Fibroblast of mammary gland (primary cell): ENCODE measurements around the gene HDAC1.

Experiments used
- DNase-seq: peaks from one replicate; pipeline ENCODE4 v3.0.0-alpha.2; 2010; ENCODE audit warnings: low read depth
- H3K4me3 ChIP-seq: 2 replicates; pipeline ENCODE4 v1.5.1; 2011; ENCODE audit warnings: low read depth, mild to moderate bottlenecking, low read length, moderate library complexity; ENCODE audit not compliant: control insufficient read depth
- TF ChIP-seq, protein P1 (sequence below): conservative IDR thresholded peaks from 2 replicates; pipeline ENCODE4 v1.5.1; 2011; ENCODE audit warnings: low read depth, low read length, inconsistent platforms; ENCODE audit not compliant: control insufficient read depth, insufficient read depth

The HDAC1 gene

DNA sequence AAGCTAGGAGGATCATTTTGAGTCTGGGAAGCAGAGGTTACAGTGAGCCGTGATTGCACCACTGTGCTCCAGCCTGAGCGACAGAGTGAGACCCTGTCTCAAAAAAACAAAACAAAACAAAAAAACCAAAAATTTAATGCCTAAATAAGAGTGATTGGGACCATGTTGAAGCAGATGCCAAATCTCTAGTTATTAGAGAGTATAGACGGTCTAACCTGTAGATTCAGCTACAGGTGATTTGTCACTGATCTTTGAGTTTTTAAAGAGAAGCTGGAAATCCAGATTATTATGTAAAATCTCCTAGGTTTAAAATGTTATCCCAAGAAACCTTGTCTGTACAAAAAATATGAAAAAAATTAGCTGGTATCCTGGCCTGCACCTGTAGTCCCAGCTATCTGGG is 11.5 kb downstream of the HDAC1 start:
- no peak overlapping the region for H3K4me3 ChIP-seq
- DNase-seq, result no peak
- TF ChIP-seq, protein P1, sequence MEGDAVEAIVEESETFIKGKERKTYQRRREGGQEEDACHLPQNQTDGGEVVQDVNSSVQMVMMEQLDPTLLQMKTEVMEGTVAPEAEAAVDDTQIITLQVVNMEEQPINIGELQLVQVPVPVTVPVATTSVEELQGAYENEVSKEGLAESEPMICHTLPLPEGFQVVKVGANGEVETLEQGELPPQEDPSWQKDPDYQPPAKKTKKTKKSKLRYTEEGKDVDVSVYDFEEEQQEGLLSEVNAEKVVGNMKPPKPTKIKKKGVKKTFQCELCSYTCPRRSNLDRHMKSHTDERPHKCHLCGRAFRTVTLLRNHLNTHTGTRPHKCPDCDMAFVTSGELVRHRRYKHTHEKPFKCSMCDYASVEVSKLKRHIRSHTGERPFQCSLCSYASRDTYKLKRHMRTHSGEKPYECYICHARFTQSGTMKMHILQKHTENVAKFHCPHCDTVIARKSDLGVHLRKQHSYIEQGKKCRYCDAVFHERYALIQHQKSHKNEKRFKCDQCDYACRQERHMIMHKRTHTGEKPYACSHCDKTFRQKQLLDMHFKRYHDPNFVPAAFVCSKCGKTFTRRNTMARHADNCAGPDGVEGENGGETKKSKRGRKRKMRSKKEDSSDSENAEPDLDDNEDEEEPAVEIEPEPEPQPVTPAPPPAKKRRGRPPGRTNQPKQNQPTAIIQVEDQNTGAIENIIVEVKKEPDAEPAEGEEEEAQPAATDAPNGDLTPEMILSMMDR, result no peak

DNA sequence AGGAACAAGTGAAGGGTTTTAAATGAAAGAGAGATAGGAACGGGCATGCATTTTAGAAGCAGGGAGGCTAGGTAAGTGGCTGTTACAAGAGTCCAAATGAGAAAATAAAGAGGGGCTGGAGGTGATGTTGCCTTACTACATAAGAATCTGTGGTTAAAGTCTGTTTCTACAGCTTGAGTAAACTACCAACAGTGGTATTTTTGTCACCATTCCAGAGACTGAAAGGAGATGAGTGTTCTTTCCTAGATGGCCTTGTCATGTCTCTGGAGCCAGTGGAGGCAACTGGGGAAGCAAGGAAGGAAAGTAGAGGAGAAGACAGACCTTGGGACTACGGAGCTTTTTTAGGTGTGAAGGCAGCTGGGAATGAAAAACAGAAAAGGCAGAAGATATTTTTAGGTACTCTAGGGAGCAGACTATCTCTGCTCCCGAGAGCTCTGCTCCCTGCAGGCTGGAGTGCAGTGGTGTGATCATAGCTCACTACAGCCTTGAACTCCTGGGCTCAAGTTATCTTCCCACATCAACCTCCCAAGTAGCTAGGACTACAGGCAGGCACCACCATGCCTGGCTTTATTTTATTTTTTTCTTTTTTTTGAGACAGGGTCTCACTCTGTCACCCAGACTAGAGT is 12.2 kb downstream of the HDAC1 start:
- H3K4me3 ChIP-seq, result no peak overlapping the region
- DNase-seq, result peak; percentile 21
- TF ChIP-seq, protein P1, result no peak

DNA sequence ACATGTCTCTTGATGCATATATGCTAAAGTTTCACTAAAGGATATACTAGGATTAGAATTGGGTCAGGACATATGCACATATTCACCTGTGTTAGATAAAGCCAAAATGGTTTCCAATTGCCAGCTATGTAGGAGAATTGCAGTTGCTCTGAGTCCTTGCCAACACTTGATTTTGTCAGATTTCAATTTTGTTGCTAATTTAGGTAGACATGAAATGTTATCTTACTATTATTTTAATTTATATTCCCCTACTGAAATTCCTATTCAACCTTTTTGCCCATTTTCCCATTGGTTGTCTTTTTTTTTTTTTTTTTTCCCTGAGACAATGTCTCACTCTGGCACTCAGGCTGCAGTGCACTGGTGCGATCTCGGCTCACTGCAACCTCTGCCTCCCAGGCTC is 13.4 kb downstream of the HDAC1 start:
- DNase-seq, result no peak
- TF ChIP-seq, protein P1, result no peak
- H3K4me3 ChIP-seq, result no peak overlapping the region

DNA sequence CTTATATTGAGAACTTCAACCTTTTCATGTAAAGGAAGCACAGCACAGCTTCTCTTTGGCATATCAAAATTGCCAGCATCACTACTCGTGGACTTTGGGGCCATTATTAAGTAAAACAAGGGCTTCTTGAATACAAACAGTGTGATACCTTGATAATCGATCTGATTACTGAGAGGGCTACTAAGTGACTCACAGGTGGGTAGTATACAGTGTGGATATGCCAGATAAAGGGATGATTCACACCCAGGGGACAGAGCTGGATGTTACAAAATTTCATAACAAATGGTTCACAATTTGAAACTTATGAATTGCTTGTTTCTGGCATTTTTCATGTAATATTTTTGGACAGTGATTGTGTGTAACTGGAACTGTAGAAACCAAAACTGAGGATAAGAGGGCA is 15.4 kb downstream of the HDAC1 start:
- DNase-seq, result peak; percentile 63
- H3K4me3 ChIP-seq, result no peak overlapping the region
- TF ChIP-seq, protein P1, result no peak

GRCh38 chr1:32309960-32310359 is 18.1 kb downstream of the HDAC1 start:
- TF ChIP-seq, protein P1, result no peak
- DNase-seq, result no peak

GRCh38 chr1:32311709-32312393 is 20.0 kb downstream of the HDAC1 start:
- no peak overlapping the region for H3K4me3 ChIP-seq
- TF ChIP-seq, protein P1, result no peak
- no peak for DNase-seq

More at GRCh38 chr1:32309960-32310359, 18.1 kb downstream of the HDAC1 start:
- no peak overlapping the region for H3K4me3 ChIP-seq

GRCh38 chr1:32316903-32317277 is 25.0 kb downstream of the HDAC1 start:
- no peak for DNase-seq
- TF ChIP-seq, protein P1, result no peak

More at GRCh38 chr1:32316903-32317277, 25.0 kb downstream of the HDAC1 start:
- no peak overlapping the region for H3K4me3 ChIP-seq
